Tibial nerve (tissue), 4 donors: ENCODE data around the gene THSD4. TPM values are rescaled to one million over a fixed set of nuclear protein-coding genes. Genes with fewer than 3 reads are reported as not detected.

Source experiments
- DNase-seq, 2 donors: peaks; one replicate each; pipeline ENCODE4 v3.0.0-alpha.2; 2019; ENCODE audit warnings: low spot score in 2 of 2
- H3K27ac ChIP-seq, 4 donors: fragments of 200-600 bp; sonication (generic) in 3 of 4; one replicate each; pipeline ENCODE4 v1.5.1; 2017 to 2019; ENCODE audit warnings: mild to moderate bottlenecking in 1 of 4
- H3K27me3 ChIP-seq, 2 donors: fragments of 200-600 bp; sonication (generic) in 1 of 2; one replicate each; pipeline versions ENCODE4 v1.5.1 to v1.6.0; 2017 to 2019
- H3K36me3 ChIP-seq, 3 donors: fragments of 200-600 bp; sonication (generic); one replicate each; pipeline ENCODE4 v1.5.1; 2018 to 2019
- H3K4me1 ChIP-seq, 4 donors: fragments of 200-600 bp; sonication (generic) in 3 of 4; one replicate each; pipeline ENCODE4 v1.5.1; 2017 to 2019
- H3K4me3 ChIP-seq, 4 donors: fragments of 200-600 bp; sonication (generic) in 3 of 4; one replicate each; pipeline ENCODE4 v1.5.1; 2017 to 2019; ENCODE audit warnings: mild to moderate bottlenecking in 1 of 4, moderate library complexity in 1 of 4
- H3K9me3 ChIP-seq, 4 donors: fragments of 200-600 bp; sonication (generic) in 3 of 4; one replicate each; pipeline ENCODE4 v1.5.1; 2017 to 2019
- EP300 ChIP-seq, 2 donors: sonication (generic); formaldehyde crosslinking; IDR thresholded peaks; one replicate each; pipeline ENCODE4 v1.6.1; 2017; ENCODE audit warnings: antibody characterized with exemption in 2 of 2, mild to moderate bottlenecking in 1 of 2
- POLR2A ChIP-seq, 2 donors: fragments of 450-650 bp; IDR thresholded peaks; one replicate each; pipeline ENCODE4 v1.6.1; 2017; ENCODE audit warnings: antibody characterized with exemption in 2 of 2, mild to moderate bottlenecking in 2 of 2, moderate library complexity in 2 of 2
- WGBS, 2 donors: methylation state at CpG; one replicate each; pipeline ENCODE4 v1.1.5; 2018; 5-methylcytosine and 5-hydroxymethylcytosine counted together
- total RNA-seq, 4 donors: library from RNA; depleted of rRNA; stranded (reverse); fragments of >200 nt; gene quantifications; one replicate each; pipeline ENCODE4 v1.1.0, GENCODE V29; 2016
- TF ChIP-seq, protein P1 (sequence below), 5 experiments: fragments of 200-600 bp in 3 of 5; fragments of 450-650 bp in 2 of 5; sonication (generic) in 3 of 5; IDR thresholded peaks; one replicate each; pipeline ENCODE4 v1.5.1; 2016 to 2019; ENCODE audit warnings: antibody characterized with exemption in 5 of 5, mild to moderate bottlenecking in 3 of 5, moderate library complexity in 2 of 5

THSD4 gene
- total RNA-seq: 10 to 100 TPM in 3 of 4 donors, 1 to 10 TPM in 1; 9.6 to 25.1 (median 21.2) TPM

DNA sequence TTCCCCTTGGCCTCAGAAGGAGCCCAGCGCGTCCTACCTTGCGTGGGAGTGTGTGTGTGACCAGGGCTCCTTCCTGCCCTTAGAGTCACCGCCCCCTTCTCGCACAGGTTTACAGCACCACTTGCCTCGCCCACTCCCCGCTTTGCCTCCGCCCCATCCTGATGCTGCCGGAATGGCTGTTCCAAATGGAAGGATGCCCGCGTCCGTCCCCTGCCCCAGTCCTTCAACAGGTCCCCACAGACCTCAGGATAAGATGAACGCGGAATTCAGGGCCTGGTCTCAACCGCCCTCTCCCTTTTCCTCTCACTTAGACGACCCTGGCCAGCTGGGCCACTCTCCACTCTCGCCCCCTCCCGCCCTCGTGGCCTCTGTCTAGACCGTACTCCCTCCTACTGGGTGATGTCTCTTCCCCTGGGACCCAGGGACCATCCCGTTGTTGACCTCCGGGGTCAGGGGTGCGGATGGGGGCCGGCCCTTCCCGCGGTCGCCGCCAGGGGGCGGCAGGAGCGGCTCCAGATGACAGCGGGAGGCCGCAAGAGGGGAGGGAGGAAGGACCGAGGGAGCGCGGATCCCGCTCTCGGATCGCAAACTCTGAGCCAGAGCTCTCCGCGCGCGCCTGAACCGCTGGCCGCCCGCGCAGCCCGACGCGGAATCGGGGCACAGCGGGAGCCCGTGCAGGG lies at the start of gene THSD4:
TSS of gene THSD4 (plus strand) at position 585 of the 680 bp plus-strand sequence.
- Histone ChIP-seq H3K36me3 (no peaks in the 10 kb centered on the region), H3K9me3 (no peaks in the 10 kb centered on the region), H3K27me3 (peaks cover 0 to 12% of the 10 kb centered on the region in 2 donors), H3K27ac (peak within 1 kb of the TSS in 2 of 4 donors; percentile 5 to 52), H3K4me3 (peak within 1 kb of the TSS; percentile 17 to 58 (median 32)), H3K4me1 (peaks cover 0 to 15% (median 2%) of the 10 kb centered on the region in 4 donors)
- peak; percentile 25 to 44 for DNase-seq
- no peak for TF ChIP-seq EP300 (IDR thresholded peaks at IDR 0.05)
- TF ChIP-seq POLR2A (IDR thresholded peaks at IDR 0.05): no peak
- TF ChIP-seq, protein P1, sequence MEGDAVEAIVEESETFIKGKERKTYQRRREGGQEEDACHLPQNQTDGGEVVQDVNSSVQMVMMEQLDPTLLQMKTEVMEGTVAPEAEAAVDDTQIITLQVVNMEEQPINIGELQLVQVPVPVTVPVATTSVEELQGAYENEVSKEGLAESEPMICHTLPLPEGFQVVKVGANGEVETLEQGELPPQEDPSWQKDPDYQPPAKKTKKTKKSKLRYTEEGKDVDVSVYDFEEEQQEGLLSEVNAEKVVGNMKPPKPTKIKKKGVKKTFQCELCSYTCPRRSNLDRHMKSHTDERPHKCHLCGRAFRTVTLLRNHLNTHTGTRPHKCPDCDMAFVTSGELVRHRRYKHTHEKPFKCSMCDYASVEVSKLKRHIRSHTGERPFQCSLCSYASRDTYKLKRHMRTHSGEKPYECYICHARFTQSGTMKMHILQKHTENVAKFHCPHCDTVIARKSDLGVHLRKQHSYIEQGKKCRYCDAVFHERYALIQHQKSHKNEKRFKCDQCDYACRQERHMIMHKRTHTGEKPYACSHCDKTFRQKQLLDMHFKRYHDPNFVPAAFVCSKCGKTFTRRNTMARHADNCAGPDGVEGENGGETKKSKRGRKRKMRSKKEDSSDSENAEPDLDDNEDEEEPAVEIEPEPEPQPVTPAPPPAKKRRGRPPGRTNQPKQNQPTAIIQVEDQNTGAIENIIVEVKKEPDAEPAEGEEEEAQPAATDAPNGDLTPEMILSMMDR (IDR thresholded peaks at IDR 0.05): peak; percentile 77 to 97 (median 87)
- 23 to 29% methylated on average over 31 to 37 of the region's 52 CpGs for WGBS, 2 donors

DNA sequence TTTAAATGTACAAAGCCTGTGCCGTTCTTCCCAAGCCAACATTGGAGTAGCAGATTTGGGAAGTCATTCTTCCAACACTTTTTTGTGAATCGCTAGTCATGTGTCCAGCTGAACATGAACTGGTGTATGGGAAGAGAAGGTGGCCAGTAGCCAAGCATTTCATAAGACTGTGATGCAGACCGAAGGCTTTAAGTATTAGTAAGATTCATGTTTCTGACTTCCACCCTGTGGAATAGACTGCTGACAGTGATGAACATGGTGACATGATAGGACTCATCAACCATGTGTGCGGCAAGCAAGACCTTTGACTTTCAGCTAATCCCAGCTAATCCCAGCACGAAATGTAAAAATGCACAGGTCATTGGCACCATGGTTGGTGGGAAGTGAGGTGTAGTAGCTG lies 48.3 kb upstream of the THSD4 start:
- Histone ChIP-seq H3K27ac (no peak overlapping the region), H3K4me3 (no peak overlapping the region), H3K4me1 (no peaks in the 10 kb centered on the region), H3K9me3 (peaks cover 0 to 3% (median 0%) of the 10 kb centered on the region in 4 donors), H3K36me3 (peaks cover 0 to 3% (median 0%) of the 10 kb centered on the region in 3 donors), H3K27me3 (no peaks in the 10 kb centered on the region)
- WGBS, 2 donors: 88 to 90% methylated on average over 5 of the region's 5 CpGs
- DNase-seq: no peak
- no peak for TF ChIP-seq EP300 (IDR thresholded peaks at IDR 0.05)

DNA sequence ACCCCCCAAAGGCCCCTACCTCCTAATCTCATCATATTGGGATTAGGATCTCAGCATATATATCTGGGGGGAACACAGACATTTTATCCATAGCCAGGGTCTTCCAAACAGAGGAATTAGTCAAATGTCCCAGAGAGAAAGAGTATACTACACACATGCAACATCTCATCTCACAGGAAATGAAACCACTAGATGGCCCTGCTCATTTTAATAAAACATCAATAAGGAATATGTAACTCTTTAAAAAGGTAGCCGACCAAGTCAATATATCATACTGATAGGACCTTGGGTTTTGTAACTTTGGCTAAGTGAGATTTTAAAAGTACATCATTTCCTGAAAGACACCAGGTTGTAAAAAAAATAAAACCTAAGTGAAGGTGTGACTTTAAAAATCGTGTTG lies 45.6 kb upstream of the THSD4 start:
- DNase-seq: no peak
- 72 to 77% methylated on average over 2 of the region's 2 CpGs for WGBS, 2 donors
- H3K27ac ChIP-seq: no peak overlapping the region
- no peak overlapping the region for H3K4me3 ChIP-seq
- H3K36me3 ChIP-seq: no peaks in the 10 kb centered on the region
- no peaks in the 10 kb centered on the region for H3K27me3 ChIP-seq
- H3K4me1 ChIP-seq: no peaks in the 10 kb centered on the region
- H3K9me3 ChIP-seq: peaks cover 0 to 3% (median 0%) of the 10 kb centered on the region in 4 donors
- TF ChIP-seq POLR2A (IDR thresholded peaks at IDR 0.05): no peak
- TF ChIP-seq, protein P1 (IDR thresholded peaks at IDR 0.05): no peak
- no peak for TF ChIP-seq EP300 (IDR thresholded peaks at IDR 0.05)

DNA sequence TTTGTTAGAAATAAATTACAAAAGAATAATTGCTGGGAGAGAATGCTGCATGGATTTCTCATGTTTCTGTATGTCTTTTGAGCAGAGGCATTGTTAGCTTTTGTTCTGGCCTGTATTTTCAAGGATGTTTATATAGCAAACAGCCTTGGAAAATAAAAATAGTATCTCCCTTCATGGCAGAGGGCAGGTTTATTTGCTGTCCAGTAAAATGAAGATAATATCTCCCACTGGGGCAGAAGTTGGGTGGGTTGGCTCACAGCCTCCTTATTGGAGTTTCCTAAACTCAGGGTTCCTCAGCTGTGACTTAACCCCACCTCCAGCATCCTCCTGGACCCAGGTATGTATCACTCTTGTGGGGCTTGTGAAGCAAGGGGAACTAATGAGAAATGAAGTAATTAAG lies 43.7 kb upstream of the THSD4 start:
- Histone ChIP-seq H3K9me3 (peaks cover 0 to 3% (median 0%) of the 10 kb centered on the region in 4 donors), H3K27me3 (no peaks in the 10 kb centered on the region), H3K4me1 (no peaks in the 10 kb centered on the region), H3K27ac (no peak overlapping the region), H3K36me3 (no peaks in the 10 kb centered on the region), H3K4me3 (no peak overlapping the region)
- no peak for DNase-seq
- TF ChIP-seq EP300 (IDR thresholded peaks at IDR 0.05) (no peak), POLR2A (IDR thresholded peaks at IDR 0.05) (no peak)
- TF ChIP-seq, protein P1 (IDR thresholded peaks at IDR 0.05): no peak

DNA sequence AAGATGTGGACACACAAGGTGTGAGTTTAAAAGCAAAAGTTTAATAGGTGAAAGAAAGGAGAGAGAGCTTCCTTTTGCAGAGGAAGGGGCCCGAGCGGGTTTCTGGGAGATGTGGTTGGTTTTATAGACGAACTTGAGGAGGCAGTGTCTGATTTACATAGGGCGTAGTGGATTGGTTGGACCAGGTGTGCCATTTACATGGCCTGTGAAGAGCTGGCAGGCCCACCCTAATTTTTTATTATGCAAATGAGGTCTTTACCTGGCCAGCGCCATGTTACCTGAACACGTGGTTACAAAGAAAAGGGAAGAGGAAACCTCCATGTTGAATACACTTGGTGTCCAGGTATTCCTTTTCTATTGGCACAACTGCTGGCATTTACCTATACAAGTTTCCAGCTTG lies 42.8 kb upstream of the THSD4 start:
- H3K27ac ChIP-seq: no peak overlapping the region
- peaks cover 0 to 3% (median 0%) of the 10 kb centered on the region in 4 donors for H3K9me3 ChIP-seq
- no peak for DNase-seq
- H3K4me1 ChIP-seq: no peaks in the 10 kb centered on the region
- no peaks in the 10 kb centered on the region for H3K36me3 ChIP-seq
- H3K4me3 ChIP-seq: no peak overlapping the region
- WGBS, 2 donors: 86 to 90% methylated on average over 6 of the region's 6 CpGs
- no peaks in the 10 kb centered on the region for H3K27me3 ChIP-seq
- no peak for TF ChIP-seq EP300 (IDR thresholded peaks at IDR 0.05)
- no peak for TF ChIP-seq POLR2A (IDR thresholded peaks at IDR 0.05)

DNA sequence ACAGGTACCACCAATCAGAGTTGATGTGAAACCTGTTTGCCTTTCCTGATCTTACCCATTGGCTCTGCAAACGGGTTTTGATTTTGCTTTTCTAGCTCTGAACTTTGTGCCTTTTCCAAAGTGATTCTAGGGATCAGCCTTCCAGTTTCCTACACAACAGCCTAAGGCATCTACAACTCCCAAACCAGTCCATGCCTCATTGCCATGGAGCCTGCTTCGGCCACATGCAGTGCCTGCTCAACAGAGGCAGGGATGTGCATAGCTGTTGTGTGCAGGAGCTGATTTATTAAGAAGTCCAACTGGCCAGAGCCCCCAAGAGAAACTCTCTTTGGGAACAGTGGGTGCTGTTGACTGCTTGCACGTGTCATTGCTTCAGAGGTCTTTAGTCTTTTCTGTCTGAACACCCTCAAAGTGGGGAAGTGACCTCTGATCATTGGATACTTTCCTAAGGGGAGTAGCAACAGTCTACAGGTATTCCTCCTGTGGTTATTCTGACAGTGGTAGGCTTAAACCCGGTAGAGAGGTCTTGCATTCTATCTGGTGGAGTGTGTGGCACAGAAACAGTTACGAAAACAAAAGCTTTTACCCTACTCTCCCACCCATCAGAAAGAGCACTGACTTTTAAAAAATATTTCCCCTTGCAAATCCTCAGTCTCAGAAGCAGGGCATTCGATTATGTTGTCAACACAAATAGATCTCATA lies 36.6 kb upstream of the THSD4 start:
- 67 to 72% methylated on average over 6 of the region's 6 CpGs for WGBS, 2 donors
- no peak for DNase-seq
- TF ChIP-seq EP300 (IDR thresholded peaks at IDR 0.05) (no peak), POLR2A (IDR thresholded peaks at IDR 0.05) (no peak)
- TF ChIP-seq, protein P1 (IDR thresholded peaks at IDR 0.05): no peak
- no peaks in the 10 kb centered on the region for H3K9me3 ChIP-seq
- peaks cover 0 to 6% (median 0%) of the 10 kb centered on the region in 4 donors for H3K4me1 ChIP-seq
- no peak overlapping the region for H3K27ac ChIP-seq
- H3K27me3 ChIP-seq: no peaks in the 10 kb centered on the region
- H3K4me3 ChIP-seq: no peak overlapping the region
- no peaks in the 10 kb centered on the region for H3K36me3 ChIP-seq
